Right lobe of liver (tissue), 6 donors: ENCODE data around the gene SEC16B. TPM values are rescaled to one million over a fixed set of nuclear protein-coding genes. Genes with fewer than 3 reads are reported as not detected.
A peak's percentile ranks its signal among the peaks of the same experiment; 100 is the strongest.

ENCODE experiments used
- ATAC-seq, 4 donors: fragments of 200-7000 bp; cut with Tn5 transposase; one replicate each; pipeline ENCODE4 v1.9.1; 2020; ENCODE audit warnings: mild to moderate bottlenecking in 4 of 4, moderate library complexity in 4 of 4
- DNase-seq, 3 donors: peaks; one replicate each; pipeline ENCODE4 v3.0.0-alpha.2; 2020
- H3K27ac ChIP-seq, 3 donors: fragments of 200-600 bp; one replicate each; pipeline ENCODE4 v1.8.0; 2022
- H3K27me3 ChIP-seq, 2 donors: fragments of 200-600 bp; one replicate each; pipeline ENCODE4 v1.8.0; 2022
- H3K36me3 ChIP-seq, 4 donors: fragments of 200-600 bp; sonication (generic) in 1 of 4; one replicate each; pipeline versions ENCODE4 v1.5.1 to v1.8.0; 2017 to 2022; ENCODE audit warnings: control low read depth in 1 of 4
- H3K4me1 ChIP-seq, 4 donors: fragments of 200-600 bp; sonication (generic) in 1 of 4; one replicate each; pipeline versions ENCODE4 v1.5.1 to v1.8.0; 2017 to 2022; ENCODE audit warnings: control low read depth in 1 of 4
- H3K4me3 ChIP-seq, 3 donors: fragments of 200-600 bp; one replicate each; pipeline ENCODE4 v1.8.0; 2022
- H3K9me3 ChIP-seq, 4 donors: fragments of 200-600 bp; sonication (generic) in 1 of 4; one replicate each; pipeline versions ENCODE4 v1.5.1 to v1.8.0; 2017 to 2022; ENCODE audit warnings: control low read depth in 1 of 4
- POLR2A ChIP-seq: fragments of 450-650 bp; IDR thresholded peaks from one replicate; pipeline ENCODE4 v1.6.1; 2017; ENCODE audit warnings: antibody characterized with exemption, mild to moderate bottlenecking
- WGBS: methylation state at CpG from one replicate; pipeline ENCODE4 v1.1.6; 2018; ENCODE audit warnings: low coverage, low lambda C conversion rate; ENCODE audit not compliant: insufficient coverage; ENCODE audit errors: missing lambda C conversion rate; 5-methylcytosine and 5-hydroxymethylcytosine counted together
- intact Hi-C, 2 donors: fragments of 100-400 bp; cut with DNase I; formaldehyde crosslinking; loops; one replicate each; pipeline versions ENCODE4 v1.11.2 to v1.14.1; 2022
- total RNA-seq, 6 experiments: library from RNA; depleted of rRNA in 2 of 6; stranded (reverse); fragments of >200 nt in 2 of 6; fragmentation: NEBNext Ultra II Directional in 3 of 6; extraction: Animal tissue kit (Norgen Biotek cat#: 25700) in 3 of 6; gene quantifications; one replicate each; pipeline versions ENCODE4 v1.1.0 to v1.2.4, GENCODE V29; 2016 to 2023
- TF ChIP-seq, protein P1 (sequence below), 4 donors: fragments of 200-600 bp in 3 of 4; fragments of 450-650 bp in 1 of 4; IDR thresholded peaks; one replicate each; pipeline versions ENCODE4 v1.5.1 to v1.8.0; 2016 to 2022; ENCODE audit warnings: antibody characterized with exemption in 4 of 4, mild to moderate bottlenecking in 2 of 4
- donor health status: DM: no; HTN: yes; CAD: no.
- donor health status: DM: no; HTN: no; CAD: no.
- donor health status: DM: no; HTN: no; CAD: no.
- donor health status: DM: no; HTN: yes; CAD: no.
- donor health status: DM: no; HTN: yes; CAD: no.

Gene SEC16B
- total RNA-seq, 6 experiments from 2014 or later, result 16.4 to 69.7 (median 39.9) TPM

DNA sequence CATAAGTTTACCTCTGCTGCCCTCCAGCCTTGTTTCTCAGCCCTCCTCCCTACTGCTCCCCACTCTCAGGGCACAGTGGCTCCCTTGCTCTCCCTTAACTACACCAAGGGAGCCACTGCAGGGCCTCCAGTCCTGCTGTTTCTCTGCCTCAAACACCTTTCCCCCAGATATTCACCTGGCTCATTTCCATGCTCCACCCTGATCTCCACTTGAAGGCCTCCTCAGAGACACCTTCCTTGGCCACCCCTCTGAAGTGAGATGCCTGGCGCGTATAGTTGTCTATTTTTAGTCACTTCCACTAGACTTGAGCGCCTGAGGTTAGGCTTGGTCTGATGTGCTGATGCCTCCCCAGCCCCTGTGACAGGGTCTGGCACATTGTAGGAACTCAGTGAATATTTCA lies 34.9 kb downstream of the SEC16B start:
- Histone ChIP-seq H3K27ac (no peak overlapping the region), H3K9me3 (no peaks in the 10 kb centered on the region), H3K4me3 (no peak overlapping the region), H3K36me3 (peaks cover 0 to 94% (median 55%) of the 10 kb centered on the region in 4 donors), H3K4me1 (no peaks in the 10 kb centered on the region), H3K27me3 (no peaks in the 10 kb centered on the region)
- ATAC-seq (no peak), DNase-seq (no peak)
- intact Hi-C loops, result no loop called here
- TF ChIP-seq, protein P1, sequence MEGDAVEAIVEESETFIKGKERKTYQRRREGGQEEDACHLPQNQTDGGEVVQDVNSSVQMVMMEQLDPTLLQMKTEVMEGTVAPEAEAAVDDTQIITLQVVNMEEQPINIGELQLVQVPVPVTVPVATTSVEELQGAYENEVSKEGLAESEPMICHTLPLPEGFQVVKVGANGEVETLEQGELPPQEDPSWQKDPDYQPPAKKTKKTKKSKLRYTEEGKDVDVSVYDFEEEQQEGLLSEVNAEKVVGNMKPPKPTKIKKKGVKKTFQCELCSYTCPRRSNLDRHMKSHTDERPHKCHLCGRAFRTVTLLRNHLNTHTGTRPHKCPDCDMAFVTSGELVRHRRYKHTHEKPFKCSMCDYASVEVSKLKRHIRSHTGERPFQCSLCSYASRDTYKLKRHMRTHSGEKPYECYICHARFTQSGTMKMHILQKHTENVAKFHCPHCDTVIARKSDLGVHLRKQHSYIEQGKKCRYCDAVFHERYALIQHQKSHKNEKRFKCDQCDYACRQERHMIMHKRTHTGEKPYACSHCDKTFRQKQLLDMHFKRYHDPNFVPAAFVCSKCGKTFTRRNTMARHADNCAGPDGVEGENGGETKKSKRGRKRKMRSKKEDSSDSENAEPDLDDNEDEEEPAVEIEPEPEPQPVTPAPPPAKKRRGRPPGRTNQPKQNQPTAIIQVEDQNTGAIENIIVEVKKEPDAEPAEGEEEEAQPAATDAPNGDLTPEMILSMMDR (IDR thresholded peaks at IDR 0.05), result no peak
- no peak for TF ChIP-seq POLR2A
- WGBS, result 72% methylated on average over 3 of the region's 3 CpGs

DNA sequence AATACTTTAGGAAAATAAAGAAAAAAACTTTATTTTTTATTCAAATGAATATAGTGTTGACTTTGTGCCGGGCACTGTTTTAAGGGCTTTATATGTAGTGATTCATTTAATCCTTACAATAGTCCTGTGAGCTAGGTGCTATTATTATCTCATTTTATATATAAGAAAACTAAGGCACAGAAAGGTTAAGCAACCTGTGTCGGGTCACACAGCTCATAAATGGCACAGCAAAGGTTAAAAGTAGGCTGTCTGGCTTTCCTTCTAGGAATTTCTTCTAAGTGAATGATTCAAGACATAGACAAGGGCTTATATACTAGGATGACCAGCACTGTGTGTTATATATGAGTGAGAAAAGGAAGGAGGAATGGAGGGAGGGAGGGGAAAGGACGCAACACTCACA lies 35.4 kb downstream of the SEC16B start:
- H3K27ac ChIP-seq, result no peak overlapping the region
- H3K4me1 ChIP-seq, result no peaks in the 10 kb centered on the region
- H3K9me3 ChIP-seq, result no peaks in the 10 kb centered on the region
- no peak for TF ChIP-seq POLR2A
- TF ChIP-seq, protein P1 (IDR thresholded peaks at IDR 0.05), result no peak
- intact Hi-C loops, result no loop called here
- H3K4me3 ChIP-seq, result no peak overlapping the region
- H3K27me3 ChIP-seq, result no peaks in the 10 kb centered on the region
- 86% methylated on average over 3 of the region's 3 CpGs for WGBS
- peaks cover 0 to 94% (median 54%) of the 10 kb centered on the region in 4 donors for H3K36me3 ChIP-seq
- DNase-seq, result no peak
- ATAC-seq, result no peak

DNA sequence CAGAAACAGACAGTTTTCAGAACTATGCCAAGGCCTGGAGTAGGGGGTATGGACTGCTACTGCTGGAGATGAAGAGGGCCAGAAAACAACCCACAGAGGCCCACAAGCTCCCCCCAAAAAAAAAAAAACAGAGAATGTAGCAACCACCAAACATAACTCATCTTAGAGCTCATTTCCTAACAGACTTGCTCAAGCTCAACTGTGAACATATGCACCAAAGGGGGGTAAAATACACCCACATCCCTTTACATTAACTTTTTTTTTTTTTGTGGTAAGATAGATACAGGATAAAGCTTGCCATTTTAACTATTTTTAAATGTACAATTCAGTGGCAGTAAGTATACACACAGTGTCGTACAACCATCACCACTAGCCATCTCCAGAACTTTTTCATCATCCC lies 36.0 kb downstream of the SEC16B start:
- DNase-seq (no peak), ATAC-seq (no peak)
- TF ChIP-seq, protein P1 (IDR thresholded peaks at IDR 0.05), result no peak
- no peak for TF ChIP-seq POLR2A
- WGBS, result 69% methylated on average over 1 of the region's 1 CpG
- H3K4me1 ChIP-seq, result no peaks in the 10 kb centered on the region
- intact Hi-C loops, result no loop called here
- H3K27ac ChIP-seq, result no peak overlapping the region
- H3K27me3 ChIP-seq, result no peaks in the 10 kb centered on the region
- H3K4me3 ChIP-seq, result no peak overlapping the region
- H3K9me3 ChIP-seq, result no peaks in the 10 kb centered on the region
- H3K36me3 ChIP-seq, result peaks cover 0 to 94% (median 54%) of the 10 kb centered on the region in 4 donors

DNA sequence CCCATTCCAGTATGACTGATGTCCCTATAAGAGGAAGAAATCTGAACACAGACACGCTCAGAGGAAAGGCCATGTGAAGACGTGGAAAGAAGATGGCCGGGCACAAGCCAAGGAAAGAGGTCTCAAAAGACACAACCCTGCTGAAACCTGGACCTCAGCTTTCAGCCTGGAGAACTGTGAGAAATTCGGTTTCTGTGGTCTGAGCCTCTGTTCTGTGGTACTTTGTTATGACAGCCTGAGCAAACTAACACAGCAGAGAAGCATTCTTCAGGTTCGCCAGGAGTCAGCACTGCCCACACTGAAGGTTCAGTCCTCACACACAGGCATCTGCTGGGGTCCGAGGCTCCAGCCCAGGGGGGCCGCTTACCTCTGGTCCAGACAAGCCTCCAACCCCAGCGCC lies 37.7 kb downstream of the SEC16B start:
- 80% methylated on average over 2 of the region's 8 CpGs for WGBS
- H3K4me1 ChIP-seq, result no peaks in the 10 kb centered on the region
- ATAC-seq, result peak in 1 of 4 donors; percentile 27
- no peaks in the 10 kb centered on the region for H3K9me3 ChIP-seq
- DNase-seq, result no peak
- intact Hi-C loops, result no loop called here
- H3K27me3 ChIP-seq, result no peaks in the 10 kb centered on the region
- no peak overlapping the region for H3K4me3 ChIP-seq
- TF ChIP-seq, protein P1 (IDR thresholded peaks at IDR 0.05), result no peak
- TF ChIP-seq POLR2A, result no peak
- peaks cover 0 to 93% (median 46%) of the 10 kb centered on the region in 4 donors for H3K36me3 ChIP-seq
- H3K27ac ChIP-seq, result no peak overlapping the region

DNA sequence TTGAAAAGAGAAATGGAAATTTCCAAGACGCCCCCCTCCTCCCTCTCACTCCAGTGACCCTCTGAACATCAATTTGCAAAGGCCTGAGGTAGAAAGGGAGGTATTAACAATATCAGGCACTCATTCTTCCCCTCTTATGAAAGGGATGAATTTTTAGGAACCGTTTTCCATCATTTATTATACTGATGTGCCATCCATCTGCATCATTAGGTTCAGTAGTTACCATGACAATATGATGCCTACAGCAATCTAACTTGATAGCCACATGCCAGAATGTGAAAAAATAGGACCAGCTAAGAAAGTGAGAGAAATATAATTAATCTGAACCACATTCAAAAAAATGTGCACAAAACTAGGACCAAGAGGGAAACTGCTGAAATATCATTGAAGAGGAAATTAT lies 40.9 kb downstream of the SEC16B start:
- ATAC-seq (no peak), DNase-seq (no peak)
- Histone ChIP-seq H3K4me3 (no peak overlapping the region), H3K9me3 (no peaks in the 10 kb centered on the region), H3K27me3 (no peaks in the 10 kb centered on the region), H3K27ac (no peak overlapping the region), H3K36me3 (peaks cover 0 to 62% (median 29%) of the 10 kb centered on the region in 4 donors), H3K4me1 (no peaks in the 10 kb centered on the region)
- WGBS, result 64% methylated on average over 2 of the region's 2 CpGs
- intact Hi-C loops, result no loop called here
- TF ChIP-seq, protein P1 (IDR thresholded peaks at IDR 0.05), result no peak
- TF ChIP-seq POLR2A, result no peak
